Measurements from ENCODE around the gene LDB3.

DNA sequence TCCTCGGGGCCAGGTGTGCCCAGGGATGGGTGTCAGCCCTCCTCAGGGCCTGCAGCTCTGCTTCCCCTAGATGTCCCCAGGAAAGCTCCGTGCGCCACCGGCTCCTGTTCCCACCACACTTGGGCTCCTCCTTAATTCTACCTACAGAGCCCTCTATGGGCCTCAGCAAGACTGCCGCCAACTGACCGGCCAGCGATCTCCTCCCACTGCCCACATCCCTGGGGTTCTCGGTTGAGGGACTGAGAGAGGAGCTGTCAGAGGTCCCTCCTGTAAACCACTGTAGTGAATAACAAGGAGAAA is 5.3 kb upstream of the LDB3 start:
- TF ChIP-seq, protein P1, sequence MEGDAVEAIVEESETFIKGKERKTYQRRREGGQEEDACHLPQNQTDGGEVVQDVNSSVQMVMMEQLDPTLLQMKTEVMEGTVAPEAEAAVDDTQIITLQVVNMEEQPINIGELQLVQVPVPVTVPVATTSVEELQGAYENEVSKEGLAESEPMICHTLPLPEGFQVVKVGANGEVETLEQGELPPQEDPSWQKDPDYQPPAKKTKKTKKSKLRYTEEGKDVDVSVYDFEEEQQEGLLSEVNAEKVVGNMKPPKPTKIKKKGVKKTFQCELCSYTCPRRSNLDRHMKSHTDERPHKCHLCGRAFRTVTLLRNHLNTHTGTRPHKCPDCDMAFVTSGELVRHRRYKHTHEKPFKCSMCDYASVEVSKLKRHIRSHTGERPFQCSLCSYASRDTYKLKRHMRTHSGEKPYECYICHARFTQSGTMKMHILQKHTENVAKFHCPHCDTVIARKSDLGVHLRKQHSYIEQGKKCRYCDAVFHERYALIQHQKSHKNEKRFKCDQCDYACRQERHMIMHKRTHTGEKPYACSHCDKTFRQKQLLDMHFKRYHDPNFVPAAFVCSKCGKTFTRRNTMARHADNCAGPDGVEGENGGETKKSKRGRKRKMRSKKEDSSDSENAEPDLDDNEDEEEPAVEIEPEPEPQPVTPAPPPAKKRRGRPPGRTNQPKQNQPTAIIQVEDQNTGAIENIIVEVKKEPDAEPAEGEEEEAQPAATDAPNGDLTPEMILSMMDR (IDR thresholded peaks at IDR 0.05 in 8 of 11, conservative IDR thresholded peaks at IDR 0.05 in 3 of 11), result no peak
- TF ChIP-seq POLR2AphosphoS5 (IDR thresholded peaks at IDR 0.05), result no peak

Data from spleen (tissue), 7 donors.